Fibroblast of gingiva (primary cell): ENCODE results near the gene B4GALT5.
"Not testable (repeated sequence)": the region's sequence is repeated elsewhere in the genome, so short reads cannot be mapped to it uniquely, and the experiment has no call there.

ENCODE experiments used
- DNase-seq: peaks from one replicate; pipeline ENCODE4 v3.0.0-alpha.2; 2011; ENCODE audit warnings: low read depth

B4GALT5 gene

DNA sequence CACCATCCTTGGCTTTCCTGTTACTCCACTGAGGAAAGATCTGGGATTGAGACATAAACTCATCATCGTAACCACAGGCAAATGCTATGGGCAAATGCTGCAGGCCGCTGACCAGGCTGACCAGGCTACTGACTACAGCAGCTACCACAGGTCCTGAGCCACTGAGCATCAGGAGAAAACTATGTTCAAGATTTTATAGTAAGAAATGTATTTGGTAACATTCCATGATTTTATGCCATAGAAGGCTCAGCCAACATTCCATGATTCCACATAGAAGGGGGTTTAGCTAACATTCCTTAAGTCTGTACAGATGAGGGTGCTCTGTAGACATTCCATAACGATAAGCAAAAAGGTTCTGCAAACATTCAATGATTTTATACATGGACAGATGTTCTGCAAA is 16.1 kb upstream of the B4GALT5 start:
- peak; percentile 56 for DNase-seq

DNA sequence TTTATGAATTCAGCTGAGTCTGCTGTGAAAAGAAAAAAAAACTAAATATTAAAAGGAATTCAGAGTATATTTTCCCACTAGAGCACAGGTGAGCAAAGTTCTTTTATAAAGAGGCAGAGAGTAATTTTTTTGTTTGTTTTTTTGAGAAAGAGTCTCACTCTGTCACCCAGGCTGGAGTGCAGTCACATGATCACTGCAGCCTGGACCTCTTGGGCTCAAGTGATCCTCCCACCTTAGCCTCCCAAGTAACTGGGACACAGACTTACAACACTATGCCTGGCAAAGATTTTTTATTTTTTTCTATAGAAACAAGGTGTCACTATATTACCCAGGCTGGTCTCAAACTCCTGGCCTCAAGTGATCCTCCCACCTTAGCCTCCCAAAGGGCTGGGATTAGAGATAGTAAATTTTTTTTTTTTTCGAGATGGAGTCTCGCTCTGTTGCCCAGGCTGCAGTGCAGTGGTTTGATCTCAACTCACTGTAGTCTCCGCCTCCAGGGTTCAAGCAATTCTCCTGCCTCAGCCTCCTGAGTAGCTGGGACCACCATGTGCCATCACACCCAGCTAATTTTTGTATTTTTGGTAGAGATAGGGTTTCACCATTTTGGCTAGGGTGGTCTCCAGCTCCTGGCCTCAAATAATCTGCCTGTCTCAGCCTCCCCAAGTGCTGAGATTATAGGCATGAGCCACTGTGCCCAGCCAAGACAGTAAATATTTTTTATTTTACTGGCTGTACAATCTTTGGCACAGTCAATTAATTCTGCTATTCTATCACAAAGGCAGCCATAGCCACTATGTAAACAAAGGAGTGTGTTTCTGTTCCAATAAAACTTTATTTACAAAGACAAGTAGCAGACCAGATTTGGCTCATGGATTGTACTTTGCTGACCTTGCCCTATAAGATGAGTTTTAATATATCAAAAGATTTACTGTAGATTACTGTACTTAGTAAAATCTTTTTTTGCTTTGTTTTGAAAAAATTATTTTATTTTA is 14.5 kb upstream of the B4GALT5 start:
- no peak for DNase-seq

DNA sequence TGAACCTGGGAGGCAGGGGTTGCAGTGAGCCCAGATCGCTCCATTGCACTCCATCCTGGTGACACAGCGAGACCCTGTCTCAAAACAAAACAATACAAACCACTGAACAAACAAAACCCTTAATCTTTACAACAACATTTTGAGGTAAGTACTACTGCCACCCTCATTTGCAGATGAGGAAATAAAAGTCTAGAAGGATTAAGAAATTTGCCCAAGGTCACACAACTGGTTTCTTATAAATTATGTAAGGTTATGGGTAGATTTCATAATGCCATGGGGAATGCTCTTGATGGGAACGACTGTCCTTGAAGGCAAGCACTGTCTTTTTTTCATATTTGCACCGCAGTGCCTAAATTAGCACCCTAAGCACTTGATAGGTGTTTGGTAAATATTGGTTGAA is 13.8 kb upstream of the B4GALT5 start:
- peak; percentile 14 for DNase-seq

DNA sequence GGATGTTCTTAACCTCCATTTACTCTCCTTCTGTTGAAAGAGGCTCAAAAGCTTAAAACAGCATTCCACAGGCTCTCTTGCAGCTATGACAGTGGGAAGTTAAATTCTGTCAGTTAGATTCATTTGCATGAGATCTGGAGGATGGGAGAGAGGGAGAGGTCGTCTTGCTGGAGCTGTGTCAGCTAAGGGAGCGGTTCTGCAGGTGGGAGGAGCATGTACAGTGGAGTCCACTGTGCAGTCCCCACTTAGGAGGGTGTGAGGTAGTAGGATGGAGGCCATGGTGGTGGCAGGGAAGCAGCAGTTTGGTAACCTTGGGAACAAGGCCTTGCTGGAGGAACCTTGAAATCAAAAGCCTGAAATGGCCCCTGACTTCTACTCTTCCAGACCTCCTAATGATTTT is 12.0 kb upstream of the B4GALT5 start:
- DNase-seq, result no peak

DNA sequence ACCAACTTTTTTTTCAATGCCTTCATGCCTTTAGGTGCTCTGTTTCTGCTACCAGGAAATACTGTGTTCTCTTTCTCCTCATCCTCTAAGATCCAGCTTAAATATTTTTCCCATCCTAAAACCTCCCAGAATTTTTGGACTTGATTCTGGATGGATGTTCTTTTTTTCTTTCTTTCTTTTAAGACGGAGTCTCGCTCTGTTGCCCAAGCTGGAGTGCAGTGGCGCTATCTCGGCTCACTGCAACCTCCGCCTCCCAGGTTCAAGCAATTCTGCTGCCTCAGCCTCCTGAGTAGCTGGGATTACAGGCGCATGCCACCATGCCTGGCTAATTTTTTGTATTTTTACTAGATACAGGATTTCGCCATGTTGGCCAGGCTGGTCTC is 11.5 kb upstream of the B4GALT5 start:
- DNase-seq, result not testable (repeated sequence)

DNA sequence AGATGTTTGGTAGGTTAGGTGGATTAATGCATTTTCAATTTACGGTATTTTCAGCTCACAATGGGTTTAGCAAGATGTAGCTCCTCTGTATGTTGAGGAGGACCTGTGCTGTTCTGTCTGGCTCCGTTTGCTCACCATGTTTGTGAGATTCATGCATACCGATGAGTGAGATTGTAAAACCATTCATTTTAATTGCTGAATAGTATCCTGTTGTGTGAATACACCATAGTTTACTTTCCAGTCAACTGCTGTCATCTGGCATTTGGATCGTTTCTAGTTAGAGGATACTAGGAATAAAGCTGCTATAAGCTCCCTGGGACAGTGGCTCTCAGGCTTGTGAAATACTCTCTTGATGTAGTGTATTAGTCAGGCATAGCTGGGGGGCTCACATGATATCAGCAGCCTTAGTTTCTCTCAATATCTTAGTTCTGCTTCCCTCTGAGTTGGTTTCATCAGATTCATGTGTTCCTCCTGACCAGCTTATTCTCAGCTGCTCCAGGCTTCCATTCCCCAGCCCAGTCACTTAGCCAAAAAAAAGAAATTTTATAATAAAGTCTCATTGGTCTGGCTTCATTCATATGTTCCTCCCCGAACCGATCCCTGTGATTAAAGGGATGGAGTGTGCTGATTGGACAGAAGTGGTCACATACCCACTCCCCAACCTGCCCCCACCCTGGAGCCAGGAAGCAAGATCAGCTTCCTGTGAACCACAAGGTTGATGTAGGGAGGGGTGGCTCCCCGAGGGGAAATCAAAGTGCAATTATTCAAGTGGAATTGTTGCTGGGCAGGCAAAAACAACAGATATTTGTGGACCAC is 10.9 kb upstream of the B4GALT5 start:
- DNase-seq, result peak; percentile 31

DNA sequence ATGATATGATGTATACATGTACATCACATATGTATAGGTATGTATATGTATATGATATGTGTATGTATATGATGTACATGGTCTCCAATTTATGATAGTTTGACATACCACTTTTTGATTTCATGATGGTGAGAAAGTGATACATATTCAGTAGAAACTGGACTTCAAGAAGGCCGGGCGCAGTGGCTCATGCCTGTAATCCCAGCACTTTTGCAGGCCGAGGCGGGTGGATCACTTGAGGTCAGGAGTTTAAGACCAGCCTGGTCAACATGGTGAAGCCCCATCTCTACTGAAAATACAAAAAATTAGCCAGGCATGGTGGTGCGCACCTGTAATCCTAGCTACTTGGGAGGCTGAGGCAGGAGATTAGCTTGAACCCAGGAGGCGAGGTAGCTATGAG is 10.1 kb upstream of the B4GALT5 start:
- not testable (repeated sequence) for DNase-seq

DNA sequence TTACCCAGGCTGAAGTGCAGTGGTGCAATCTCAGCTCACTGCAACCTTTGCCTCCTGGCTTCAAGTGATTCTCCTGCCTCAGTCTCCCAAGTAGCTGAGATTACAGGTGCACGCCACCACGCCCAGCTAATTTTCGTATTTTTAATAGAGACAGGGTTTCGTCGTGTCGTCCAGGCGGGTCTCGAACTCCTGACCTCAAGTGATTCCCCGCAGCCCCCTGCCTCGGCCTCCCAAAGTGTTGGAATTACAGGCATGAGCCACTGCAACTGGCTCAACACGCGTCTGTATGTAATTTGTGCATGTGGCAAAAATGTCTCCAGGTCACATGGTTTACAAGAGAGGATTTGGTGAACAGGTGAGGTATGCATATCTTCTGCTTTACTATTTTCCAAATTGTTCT is 7.6 kb upstream of the B4GALT5 start:
- not testable (repeated sequence) for DNase-seq

DNA sequence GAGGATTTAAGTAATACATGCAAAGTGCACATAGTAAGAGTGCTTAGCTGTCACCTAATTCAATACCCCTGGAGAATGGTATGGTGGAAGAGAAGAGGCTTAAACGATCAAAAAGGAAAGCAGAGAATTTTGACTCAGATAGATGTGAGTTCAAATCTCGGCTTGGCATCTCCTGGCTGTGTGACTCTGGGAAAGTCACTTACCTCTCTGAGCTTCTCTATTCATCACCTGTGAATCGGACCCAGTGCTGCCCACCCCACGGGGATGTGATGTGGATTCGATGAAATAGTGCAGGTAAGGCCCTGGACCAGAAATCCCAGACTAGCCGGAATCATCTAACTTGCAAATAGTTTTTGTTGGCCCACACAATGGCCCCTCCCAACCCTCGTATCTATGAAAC is 1.8 kb upstream of the B4GALT5 start:
- no peak for DNase-seq

DNA sequence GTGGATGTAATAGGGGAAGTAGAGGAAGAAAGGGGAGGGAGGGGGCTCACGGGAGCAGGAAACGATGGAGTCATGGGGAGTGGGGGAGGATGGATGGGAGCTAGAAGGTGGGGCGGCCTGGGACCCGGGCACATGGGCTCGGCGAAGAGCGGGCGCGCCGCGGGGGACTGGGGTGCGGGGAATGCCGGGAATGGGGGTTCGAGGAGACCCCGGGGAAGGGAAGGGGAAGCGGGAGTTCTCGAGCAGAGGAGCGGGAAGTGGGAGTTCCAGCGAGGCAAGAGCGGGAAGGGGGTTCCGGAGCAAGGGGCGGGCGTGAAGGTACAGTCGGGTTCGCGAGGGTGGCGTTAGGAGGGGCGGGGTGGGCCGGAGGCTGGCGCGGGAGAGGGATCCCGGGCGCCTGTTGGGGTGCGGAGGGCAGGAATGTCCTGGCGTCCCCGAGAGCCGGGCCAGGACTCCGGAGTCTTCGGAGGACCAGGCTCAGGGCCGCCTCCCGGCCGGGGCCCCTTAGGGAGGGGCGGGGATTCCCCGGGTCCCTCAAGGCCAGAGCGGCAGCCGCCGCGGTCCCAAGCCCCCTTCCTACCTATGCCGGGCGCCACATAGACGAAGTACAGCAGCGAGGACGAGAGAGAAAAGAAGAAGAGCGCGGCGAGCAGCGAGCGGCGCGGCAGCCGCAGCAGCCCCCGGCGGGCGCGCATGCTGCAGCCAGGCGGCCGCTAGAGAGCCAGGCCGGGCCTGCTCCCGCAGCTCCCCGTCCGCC is 504 bp downstream of the B4GALT5 start:
- peak; percentile 7 for DNase-seq

DNA sequence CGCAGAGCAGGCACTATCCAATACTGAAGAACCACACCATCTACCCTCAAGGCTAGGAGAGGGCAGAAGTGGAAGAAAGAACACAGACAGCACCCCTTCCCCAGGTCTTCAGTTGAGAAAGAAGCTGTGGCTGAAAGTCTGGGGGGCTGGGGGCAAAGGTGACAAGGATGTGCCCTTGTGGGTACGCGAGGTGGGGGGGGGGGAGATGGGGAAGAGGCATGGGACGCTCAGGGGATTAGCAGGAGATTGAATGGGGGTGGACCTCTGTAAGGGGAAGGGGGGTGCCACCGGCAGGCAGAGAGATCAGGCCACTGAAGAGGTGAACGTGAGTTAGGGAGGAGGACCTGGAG is 1.1 kb downstream of the B4GALT5 start:
- no peak for DNase-seq

DNA sequence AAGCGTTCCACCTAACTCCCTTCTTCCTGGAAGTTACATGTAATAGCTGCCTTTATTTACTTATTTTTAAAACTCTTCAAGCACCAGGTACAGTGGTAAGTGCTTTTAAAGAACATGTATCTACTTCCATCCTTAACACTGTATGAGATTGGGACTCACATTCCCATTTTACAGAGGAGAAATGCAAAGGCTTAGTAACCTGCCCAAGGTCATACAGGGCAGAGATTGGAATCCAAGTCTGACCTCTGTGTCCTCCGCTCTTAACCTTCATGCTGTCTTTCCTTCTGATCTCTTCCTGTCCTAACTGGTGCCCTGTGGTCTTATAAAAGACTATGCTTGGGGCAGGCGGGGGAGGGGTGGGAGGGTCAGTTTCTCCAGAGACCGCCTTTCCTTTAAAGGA is 1.6 kb downstream of the B4GALT5 start:
- no peak for DNase-seq

DNA sequence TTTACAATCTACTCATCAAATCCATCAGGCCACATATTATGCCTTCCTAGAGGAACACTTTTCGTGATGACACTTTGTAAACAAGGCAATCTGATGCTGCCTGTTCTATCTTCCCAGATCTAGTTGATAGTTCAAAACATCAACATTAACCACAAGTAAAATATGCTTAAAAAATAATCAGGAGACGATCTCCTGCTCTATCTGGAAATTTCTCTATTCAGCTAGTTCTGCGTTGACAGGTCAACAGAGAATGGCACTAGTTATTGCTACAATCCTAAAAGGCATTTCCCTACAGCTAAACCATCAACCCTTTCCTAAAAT is 2.1 kb downstream of the B4GALT5 start:
- no peak for DNase-seq

DNA sequence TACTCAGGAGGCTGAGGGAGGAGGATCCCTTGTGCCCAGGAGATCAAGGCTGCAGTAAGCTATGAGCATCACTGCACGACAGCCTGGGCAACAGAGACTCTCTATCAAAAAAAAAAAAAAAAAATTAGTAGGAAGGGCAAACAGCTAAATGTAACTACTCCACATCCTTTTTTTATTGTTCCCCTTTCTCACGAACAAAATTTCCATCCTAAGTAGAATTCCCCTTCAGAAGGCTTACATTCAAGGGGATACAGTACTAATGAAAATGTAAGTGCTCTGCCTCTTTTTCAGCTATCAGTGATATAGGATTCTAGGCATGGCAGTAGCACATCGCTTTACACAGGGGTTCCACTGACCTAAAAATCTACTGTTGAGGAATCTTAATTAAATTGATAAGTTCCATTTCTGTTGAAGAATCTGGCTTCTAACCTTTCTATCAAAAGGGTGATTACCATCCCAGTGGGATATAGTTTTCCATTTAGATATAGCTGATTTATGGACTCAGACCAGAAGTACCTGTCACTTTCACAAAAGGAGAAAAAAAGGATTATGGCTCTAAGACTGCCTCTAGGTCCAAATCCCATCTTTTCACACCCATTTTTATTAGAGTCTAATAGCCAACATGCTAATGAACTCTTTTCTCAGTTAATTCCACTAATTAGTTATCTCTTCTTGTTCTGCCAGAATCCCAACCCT is 2.6 kb downstream of the B4GALT5 start:
- no peak for DNase-seq

DNA sequence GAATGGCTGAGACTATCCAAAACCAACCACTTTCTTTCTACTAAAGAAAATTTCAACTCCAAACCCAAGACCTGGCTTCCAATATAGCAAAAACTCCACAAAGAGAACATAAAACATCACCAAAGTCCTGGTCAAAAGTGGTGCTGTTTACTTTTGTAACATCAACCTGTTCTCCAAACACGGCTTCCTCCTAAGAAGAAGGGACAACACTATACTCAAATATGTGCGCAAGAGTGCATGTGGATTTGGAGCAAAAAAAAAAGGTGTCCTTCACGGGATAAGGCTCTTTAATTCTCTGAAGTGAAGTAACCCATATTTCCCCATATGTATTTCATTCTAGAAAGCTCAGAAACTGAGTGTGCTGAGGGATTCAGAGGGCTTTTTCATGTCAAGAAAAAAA is 6.6 kb downstream of the B4GALT5 start:
- no peak for DNase-seq

DNA sequence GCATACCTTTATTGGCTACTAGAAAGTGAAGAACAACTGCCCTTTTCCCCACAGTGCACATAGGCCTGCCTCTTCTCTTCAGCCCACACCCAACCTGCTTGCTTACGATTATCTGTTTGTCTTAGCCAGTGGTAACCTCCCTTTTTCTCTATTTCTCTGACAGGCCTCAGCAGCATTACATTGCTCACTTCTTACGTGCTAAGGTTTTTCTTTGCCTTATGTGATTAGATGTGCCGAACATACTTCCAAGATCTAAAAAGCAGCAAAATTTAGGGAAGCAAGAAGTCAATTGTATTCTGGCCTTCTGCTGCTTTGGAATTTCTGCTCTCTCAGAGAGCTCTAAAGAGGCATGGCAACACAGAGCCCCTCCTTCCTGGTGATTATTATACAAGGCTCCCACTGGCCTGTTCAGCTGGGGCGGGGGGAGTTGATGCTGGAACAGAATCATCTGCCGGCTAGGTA is 7.0 kb downstream of the B4GALT5 start:
- DNase-seq, result no peak

DNA sequence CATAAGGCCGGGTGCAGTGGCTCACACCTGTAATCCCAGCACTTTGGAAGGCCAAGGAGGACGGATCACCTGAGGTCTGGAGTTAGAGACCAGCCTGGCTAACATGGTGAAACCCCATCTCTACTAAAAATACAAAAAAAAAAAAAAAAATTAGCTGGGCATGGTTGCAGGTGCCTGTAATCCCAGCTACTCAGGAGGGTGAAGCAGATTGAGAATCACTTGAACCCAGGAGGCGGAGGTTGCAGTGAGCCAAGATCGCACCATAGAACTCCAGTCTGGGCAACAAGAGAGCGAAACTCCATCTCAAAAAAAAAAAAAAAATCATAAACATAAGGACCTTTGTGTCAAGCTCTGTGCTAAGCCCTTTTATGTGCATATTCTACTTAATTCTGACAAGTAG is 7.8 kb downstream of the B4GALT5 start:
- DNase-seq, result not testable (repeated sequence)

DNA sequence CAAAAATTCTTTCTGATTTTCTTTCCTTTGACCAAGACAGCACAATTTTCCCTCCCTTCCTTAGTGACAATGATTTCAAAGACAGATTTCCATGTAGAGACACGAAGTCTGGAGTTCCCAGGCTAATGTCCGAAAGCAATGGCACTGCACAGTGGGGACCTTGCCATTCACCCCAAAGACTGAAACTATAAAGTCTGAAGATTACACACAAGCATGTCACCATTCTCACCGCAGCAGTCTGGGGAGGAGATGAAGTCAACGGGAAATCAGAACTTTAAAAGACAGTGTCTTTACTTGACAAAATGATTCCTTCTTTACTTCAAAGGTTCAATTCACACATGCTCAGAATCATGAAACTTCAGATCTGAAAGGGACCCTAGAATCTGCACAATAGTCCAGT is 8.3 kb downstream of the B4GALT5 start:
- no peak for DNase-seq

DNA sequence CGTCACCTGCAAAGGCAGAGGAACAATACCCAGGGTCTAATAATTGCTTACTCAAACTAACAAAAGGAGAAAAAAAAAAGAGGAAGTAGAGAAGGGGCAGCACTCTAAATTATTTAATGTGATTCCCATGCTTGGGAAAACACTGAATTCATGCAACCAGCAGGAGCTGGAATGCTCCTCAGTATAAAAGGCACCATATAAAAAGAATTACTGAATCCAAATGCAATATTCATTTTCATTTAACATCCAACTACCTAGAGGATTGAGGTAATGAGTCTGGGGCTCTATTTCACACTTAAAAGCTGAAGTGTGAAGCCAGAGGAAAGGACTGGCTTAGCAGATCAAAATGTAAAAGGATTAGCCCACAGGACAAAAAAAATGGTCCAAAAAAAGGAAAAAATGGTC is 8.7 kb downstream of the B4GALT5 start:
- DNase-seq, result no peak

DNA sequence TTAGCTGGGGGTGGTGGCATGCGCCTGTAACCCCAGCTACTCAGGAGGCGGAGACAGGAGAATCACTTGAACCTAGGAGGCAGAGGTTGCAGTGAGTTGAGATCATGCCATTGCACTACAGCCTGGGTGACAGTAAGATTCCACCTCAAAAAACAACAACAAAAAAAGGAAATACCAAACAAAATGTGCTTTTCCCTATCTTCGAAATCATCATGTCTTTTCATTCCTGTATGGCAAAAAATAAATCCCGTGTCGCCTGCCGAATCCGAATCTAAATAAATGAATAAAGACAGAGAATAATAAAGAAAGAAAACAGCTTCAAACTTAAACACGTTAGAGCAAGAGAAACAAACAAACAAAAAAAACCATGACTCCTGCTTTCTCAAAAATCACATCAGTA is 11.8 kb downstream of the B4GALT5 start:
- no peak for DNase-seq

DNA sequence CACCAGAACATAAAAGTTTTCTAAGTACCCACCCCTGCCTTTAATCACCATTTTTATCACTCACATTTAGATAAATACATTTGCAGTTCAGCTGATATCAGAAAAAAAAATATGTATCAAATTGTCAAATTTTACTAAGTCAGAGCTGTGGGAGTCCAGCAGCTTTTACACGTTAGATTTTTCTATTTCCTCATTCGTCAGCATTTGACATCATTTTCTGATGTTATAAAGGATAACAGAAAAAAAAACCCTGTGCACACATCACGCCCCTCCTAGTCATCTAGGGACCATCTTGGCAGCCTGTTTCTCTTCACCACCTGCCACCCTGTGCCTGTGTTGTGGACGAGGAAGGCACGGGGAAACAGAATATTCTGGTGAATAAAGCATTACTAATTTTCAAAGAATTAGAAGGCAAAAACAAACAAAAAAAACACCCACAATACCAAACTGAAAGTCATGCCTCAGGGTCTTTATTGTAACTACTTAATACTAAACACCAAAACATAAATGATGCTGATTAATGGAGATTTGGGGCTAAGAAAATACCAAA is 12.4 kb downstream of the B4GALT5 start:
- no peak for DNase-seq
